CD4-positive, alpha-beta T cell treated with Interleukin-10 for 1 hour (primary cell): ENCODE measurements around the gene TRPM2.

ENCODE experiments used
- DNase-seq: peaks from one replicate; pipeline ENCODE4 v3.0.0-alpha.2; 2020

TRPM2 gene

DNA sequence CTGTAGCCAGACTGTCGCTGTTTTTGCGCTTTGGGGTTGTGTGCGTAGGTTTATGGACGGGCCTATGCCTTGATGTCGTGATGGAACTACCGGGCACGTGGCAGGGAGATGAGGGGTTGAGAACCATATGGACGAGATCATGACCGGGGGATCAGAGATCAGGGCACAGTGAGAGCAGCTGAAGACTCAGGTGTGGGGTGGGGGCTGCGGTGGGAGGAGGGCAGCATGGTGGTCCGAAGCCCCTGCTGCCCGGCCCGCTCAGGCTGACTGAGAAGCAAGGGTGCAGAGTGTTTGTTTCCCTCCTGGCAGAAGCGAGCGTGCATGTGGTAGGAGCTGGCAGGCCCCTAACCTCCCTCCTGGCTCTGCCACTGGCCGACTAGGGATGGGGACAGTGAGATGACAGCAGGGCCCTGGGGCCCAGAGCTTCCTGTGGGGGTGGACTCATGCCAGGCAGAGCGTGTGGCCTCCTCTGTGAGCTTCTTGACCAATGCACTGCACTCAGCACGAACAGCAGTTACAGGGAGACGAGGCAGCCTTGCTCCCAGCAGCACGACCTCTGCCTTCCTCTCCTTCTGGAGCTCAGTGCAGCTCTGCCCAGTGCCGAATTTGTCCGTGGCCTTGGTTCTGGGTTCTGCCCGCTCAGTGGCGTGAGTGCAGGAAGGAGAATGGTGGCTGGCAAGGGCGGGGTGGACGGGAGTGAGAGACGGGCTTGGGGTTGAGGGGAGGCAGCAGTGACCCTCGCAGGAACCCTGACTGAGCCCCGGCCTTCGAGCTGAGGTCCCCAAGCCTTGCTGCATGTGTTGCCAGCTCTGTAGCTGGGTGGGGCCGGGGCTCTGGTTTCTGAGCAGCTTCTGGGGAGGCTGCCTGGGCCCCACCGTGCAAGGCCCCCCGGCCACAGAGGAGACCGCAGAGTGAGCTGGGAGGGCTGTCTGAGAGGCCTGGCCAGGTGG, 79.7 kb downstream of the TRPM2 start:
- DNase-seq: no peak

DNA sequence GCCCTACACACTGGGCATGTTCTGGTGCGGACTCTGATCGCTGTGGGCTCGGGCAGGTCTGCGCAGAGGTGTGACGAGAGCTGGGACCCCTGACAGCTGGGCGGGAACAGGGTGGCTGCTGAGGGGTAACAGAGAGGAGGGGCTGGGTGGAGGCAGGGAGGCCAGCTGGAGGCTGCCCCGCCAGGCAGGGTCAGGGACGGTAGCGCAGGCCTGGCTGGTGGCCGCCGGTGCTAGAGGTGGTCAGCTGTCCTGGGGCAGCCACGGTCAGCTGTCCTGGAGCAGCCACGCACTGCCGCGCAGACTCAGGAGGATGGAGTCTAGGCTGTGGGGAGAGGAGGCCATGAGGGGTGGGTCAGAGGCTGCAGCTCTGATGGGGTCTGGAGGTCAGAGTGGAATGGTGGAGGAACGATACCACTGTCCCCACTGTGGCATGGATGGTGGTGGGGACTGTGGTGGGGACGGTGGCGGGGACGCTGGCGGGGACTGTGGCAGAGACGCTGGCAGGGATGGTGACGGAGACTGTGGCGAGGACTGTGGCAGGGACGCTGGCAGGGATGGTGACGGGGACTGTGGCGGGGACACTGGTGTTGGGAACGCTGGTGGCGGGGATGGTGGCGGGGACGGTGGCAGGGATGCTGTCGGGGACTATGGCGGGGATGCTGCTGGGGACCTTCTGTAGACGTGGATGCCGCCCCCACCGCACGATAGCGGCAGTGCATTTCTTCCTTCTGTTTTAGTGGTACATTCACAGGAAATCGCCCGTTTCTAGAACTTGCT, 80.6 kb downstream of the TRPM2 start:
- DNase-seq: no peak

DNA sequence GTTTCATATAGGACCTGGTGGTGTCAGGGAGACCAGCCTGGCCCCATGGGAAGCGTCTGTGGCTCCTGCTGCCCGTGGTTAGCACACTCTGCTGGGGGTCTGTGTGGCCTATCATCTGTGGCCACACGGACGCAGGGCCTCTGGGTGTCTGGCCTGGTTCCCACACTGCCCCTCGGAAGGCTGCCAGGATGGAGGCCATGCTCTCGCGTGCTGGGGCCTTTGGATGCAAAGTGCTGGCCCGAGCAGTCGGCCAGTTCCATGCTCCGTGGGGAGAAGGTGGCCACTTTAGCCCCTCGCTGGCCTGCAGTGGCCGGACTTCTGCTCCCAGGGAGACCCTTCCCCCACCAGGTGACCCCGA, 81.1 kb downstream of the TRPM2 start:
- no peak for DNase-seq

DNA sequence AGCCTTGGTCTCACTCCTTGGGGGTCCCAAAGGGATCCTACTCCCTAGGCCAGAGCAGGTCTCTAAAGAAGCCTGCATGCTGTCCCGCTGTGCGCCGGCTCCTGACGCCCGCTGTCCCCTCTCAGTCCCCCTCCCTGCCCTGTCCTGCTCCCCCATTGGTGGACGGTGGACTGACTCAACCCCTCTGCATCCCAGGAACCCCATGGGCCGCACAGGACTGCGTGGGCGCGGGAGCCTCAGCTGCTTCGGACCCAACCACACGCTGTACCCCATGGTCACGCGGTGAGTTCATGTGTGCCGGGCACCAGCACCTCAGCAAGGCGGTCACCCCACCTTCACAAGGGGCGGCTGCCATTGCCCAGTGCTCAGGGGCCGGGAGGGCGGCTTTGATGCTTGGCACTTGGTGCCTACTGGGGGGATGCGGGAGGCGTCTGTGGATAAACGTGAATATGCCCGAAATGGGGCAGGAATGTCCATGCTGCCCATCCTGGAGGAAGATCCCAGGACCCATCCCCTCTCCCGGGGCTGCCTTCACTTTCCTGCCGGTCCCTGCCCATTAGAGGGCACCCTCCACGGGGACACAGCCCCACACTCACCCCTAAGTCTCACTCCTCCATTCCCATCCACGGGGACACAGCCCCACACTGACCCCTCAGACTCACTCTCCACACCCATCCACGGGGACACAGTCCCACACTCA, 81.7 kb downstream of the TRPM2 start:
- DNase-seq: no peak

DNA sequence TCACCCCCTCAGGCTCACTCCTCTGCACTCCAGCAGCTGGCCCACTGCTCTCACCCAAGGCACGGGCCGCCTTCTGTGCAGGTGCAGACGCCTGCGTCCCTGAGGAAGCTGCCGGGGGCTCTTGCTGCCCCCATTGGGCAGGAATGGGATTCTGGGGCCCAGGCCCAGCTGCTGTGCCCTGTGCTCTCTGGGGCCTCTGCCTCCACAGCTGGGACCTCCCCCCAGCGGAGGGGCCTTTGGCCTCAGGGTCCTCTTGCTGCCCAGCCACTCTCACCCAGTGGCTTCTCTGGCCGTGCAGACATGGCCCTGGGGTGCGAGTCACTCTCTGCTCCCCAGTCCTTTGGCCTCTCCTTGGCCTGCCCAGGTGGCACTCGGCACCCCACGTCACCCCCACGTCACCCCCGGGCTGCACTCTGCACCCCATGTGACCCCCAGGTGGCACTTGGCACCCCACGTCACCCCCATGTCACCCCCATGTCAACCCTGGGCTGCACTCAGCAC, 82.7 kb downstream of the TRPM2 start:
- DNase-seq: no peak

DNA sequence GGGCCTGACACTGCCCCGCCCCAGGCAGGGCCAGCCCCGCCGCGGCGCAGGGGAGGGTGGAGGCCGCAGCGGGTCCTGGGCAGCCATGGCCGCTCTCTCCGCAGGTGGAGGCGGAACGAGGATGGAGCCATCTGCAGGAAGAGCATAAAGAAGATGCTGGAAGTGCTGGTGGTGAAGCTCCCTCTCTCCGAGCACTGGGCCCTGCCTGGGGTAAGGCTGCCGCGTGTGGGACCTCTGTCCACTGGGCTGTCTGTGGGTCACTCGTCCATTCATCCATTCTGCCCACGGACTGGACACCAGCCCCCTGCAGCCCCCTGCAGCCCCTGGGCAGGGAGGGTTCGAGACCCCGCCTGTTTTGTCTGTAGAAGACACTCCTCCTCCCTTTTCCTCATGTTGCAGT, 83.5 kb downstream of the TRPM2 start:
- no peak for DNase-seq

DNA sequence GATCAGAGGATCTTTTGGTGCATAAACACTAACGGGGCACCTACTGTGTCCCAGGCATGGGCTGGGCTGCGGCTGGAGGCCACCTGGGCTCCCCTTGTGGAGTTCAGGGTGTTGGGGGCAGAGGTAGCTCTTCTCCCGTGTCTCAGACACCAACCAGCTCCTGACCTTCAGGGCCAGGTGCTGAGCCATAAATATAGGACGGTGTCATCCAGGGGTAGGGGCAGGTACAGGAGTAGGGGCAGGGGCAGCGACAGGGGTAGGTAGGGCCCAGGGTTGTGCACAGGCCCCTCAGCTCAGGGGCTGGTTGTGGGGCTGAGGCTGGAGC, 83.9 kb downstream of the TRPM2 start:
- DNase-seq: no peak

DNA sequence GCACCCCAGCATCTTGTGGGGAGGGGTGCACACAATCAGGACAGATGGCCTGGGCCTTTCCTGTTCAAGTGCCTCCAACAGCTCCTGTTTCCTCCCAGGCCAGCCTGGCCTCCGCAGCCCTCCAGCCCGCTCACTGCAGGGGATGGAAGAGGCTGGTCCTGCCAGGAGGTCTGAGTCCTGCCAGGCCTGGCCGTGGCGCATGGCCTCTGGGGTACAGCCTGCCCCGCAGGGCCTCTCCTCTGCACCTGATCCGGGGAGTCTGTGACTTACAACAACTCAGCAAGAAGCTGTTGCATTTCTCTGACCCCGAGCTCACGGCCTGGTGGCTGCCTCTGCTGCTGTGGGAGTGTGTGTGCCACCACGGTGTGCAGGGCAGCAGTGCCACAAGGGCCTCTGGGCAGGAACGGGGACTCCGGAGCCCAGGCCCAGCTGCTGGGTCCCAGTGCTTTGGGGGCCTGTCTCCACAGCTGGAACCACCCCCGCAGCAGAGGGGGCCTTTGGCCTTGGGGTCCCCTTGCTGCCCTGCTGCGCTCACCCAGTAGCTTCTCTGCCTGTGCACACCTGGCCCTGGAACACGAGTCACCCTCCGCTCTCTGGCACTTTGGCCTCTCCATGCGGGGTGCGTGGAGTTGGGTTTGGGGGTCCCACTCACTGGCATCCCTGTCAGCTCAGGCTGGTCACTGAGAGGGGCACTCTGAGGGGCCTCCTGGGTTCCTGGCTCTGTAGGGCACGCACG, 84.4 kb downstream of the TRPM2 start:
- DNase-seq: no peak

DNA sequence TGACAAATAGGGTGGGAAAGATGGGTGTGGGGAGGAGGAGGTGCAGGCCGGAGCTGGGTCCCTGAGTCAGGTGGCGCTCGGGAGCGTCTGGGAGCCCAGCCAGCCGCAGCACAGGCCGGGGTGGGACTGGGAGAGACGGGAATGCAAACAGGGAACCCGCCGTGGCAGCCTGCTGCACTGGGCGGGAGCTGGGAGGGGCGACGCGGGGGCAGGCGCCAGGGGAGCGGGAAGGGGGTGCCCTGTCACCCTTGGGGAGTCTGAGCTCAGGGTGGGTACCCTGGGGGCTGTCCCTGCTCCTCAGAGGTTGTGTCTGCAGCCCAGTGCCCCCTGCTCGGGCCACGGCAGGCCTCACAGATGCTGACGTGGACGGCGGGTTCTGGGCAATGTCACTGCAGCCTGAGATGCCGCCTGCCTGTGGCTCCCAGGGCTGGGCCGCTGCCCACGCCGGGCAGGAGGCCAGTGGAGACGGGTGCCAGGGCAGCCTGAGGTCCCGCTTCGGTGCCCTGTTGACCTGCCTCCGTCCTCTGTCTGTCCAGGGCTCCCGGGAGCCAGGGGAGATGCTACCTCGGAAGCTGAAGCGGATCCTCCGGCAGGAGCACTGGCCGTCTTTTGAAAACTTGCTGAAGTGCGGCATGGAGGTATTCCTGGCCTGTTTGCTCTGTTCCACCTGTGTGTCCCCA, 85.2 kb downstream of the TRPM2 start:
- no peak for DNase-seq

DNA sequence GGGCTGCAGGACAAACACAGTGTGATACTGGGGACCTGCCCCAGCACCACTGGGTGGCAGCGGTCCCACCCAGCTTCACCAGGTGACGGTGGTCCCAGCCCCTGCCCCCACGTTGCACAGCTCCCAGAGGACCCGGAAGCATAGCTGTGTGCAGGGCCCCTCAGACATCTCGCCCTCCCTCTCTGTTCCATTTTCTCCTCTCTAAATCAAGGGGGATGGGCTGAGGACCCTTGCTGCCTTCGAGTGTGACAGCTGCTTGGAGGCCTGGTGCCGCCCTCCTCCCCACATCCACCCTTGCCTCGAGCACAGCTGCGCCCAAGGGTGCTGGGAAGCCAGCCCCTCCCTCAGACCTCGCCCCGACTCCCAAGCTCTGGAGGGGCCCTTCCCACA, 85.8 kb downstream of the TRPM2 start:
- no peak for DNase-seq

DNA sequence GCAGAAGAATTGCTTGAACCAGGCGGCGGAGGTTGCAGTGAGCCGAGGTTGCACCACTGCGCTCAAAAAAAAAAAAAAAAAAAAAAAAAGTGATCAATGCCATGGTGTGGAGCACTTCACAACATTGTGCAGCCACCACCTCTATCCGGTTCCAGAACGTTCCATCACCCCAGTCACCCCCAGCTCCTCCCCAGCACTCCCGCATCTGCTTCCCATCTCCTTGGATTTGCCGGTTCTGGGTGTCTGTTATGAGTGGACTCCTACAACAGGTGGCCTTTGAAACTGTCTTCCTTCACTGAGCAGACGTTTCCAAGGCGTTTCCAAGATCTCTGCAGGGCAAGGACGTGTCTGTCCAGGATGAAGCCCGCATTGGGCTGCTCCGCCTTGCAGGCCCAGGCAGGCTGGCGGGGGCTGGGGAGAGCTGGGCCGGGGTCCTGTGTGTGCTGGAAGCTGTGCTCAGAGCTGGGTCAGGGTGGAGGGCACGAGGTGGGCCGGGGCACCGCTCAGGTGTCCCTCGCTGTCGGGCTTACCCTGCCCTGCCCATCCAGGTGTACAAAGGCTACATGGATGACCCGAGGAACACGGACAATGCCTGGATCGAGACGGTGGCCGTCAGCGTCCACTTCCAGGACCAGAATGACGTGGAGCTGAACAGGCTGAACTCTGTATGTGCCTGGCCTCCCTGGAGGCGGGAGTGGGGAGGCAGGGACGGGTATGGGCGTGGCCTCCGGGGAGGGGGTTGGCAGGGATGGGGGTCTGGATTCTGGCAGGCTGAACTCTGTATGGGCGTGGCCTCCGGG, 87.0 kb downstream of the TRPM2 start:
- DNase-seq: no peak

DNA sequence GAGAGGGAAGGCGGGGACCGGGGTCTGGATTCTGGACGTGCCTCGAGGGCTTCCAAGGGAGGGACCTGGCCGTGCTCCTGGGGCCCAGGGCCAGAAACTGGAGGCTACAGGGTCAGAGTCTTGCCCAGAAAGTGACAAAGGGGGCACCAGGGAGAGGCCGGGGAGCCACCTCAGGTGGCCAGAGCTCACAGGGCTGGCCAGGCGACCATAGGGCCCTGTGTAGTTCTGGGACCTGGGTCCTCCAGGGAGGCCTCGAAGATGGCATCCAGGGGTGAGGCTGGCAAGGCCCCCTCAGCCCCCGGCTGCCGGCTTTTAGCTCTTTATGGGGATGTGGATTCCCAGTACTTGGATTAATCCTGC, 87.6 kb downstream of the TRPM2 start:
- DNase-seq: no peak

DNA sequence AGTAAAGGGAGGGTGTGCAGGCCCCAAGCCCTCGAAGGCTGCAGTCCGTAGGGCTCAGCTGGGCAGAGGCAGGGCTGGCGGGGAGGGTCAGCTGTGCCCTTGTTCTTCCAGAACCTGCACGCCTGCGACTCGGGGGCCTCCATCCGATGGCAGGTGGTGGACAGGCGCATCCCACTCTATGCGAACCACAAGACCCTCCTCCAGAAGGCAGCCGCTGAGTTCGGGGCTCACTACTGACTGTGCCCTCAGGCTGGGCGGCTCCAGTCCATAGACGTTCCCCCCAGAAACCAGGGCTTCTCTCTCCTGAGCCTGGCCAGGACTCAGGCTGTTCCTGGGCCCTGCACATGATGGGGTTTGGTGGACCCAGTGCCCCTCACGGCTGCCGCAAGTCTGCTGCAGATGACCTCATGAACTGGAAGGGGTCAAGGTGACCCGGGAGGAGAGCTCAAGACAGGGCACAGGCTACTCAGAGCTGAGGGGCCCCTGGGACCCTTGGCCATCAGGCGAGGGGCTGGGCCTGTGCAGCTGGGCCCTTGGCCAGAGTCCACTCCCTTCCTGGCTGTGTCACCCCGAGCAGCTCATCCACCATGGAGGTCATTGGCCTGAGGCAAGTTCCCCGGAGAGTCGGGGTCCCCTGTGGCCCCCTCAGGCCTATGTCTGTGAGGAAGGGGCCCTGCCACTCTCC, 88.3 kb downstream of the TRPM2 start:
- no peak for DNase-seq

DNA sequence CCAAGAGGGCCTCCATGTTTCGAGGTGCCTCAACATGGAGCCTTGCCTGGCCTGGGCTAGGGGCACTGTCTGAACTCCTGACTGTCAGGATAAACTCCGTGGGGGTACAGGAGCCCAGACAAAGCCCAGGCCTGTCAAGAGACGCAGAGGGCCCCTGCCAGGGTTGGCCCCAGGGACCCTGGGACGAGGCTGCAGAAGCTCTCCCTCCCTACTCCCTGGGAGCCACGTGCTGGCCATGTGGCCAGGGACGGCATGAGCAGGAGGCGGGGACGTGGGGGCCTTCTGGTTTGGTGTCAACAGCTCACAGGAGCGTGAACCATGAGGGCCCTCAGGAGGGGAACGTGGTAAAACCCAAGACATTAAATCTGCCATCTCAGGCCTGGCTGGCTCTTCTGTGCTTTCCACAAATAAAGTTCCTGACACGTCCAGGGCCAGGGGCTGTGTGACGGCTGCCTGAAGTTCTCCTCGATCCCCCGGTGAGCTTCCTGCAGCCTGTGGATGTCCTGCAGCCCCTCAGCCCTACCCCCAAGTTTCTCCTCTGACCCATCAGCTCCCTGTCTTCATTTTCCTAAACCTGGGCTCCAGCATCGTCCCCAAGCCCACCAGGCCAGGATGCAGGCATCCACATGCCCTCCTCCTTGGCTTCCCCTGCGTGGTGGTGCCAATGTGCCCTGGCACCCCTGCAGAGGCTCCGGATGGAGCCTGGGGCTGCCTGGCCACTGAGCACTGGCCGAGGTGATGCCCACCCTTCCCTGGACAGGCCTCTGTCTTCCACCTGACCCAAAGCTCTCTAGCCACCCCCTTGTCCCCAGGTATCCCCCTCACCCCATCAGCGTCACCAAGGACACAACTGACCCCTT, 89.1 kb downstream of the TRPM2 start:
- no peak for DNase-seq

DNA sequence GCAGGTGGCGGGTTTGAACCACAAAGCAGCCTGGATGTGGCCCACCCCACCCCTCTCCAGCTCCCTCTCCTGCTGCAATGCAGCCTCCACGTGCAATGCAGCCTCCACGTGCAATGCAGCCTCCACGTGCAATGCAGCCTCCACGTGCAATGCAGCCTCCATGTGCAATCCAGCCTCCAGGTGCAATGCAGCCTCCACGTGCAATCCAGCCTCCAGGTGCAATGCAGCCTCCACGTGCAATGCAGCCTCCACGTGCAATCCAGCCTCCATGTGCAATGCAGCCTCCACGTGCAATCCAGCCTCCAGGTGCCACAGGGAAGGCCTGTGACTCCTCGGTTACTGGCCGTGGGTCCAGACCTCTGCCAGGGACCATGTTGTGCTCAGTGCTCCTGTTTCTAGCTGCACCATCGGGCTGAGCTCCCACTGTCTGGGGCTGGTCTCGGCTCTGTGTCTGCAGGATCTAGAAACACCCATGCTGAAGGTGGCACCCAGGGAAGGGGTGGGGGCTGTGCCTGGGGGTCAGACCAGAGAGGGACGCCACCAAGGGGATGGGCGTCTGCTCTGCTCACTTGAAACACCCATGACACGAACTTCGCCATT, 90.0 kb downstream of the TRPM2 start:
- DNase-seq: no peak

DNA sequence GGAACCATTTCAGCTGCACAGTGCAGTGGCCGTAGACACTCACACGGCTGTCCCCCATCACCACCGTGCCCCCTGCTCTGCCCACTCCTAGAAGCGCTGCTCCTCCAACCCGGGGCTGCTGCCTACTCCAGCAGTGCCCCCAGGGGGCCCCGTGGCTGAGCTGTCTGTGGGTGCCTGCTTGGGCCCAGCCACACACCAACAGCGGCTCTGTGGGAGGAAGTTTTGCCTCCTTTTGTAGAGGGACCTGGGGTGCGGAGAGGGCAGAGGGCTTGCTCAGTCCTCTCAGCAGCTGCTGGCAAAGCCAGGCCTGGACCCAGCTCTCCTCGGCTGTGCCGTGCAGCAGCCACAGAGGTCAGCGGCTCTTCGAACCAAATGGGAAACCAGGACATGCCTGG, 90.5 kb downstream of the TRPM2 start:
- DNase-seq: no peak

DNA sequence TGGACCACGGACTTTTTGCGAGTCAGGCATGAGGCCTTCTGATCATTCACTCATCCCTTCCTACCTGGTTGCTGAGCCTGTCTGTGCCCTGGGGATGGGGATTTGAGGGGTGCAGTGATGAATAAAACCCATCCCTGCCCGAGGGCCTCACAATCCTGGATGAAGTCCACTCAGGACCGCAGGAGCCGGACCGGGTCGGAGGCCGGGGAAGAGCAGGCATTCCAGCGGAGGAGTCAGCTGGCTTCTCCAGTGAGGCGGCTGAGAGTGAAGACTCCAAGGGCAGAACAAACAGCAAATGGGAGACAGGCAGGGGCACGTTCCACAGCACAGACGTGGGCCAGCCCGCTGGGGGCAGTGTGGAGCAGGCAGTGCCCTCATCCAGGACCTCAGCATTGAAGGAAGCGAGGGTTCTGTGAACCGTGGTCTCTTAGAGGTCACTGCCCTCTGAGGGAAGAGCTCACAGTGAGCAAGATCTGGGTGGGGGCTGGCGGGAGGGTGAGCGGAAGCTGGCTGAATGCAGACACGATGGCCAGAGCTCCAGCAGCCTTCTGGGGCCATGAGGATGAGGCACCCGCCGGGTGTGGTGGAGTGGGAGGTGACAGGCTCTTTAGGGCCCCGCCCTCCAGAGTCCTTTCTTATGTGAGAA, 91.0 kb downstream of the TRPM2 start:
- DNase-seq: no peak

DNA sequence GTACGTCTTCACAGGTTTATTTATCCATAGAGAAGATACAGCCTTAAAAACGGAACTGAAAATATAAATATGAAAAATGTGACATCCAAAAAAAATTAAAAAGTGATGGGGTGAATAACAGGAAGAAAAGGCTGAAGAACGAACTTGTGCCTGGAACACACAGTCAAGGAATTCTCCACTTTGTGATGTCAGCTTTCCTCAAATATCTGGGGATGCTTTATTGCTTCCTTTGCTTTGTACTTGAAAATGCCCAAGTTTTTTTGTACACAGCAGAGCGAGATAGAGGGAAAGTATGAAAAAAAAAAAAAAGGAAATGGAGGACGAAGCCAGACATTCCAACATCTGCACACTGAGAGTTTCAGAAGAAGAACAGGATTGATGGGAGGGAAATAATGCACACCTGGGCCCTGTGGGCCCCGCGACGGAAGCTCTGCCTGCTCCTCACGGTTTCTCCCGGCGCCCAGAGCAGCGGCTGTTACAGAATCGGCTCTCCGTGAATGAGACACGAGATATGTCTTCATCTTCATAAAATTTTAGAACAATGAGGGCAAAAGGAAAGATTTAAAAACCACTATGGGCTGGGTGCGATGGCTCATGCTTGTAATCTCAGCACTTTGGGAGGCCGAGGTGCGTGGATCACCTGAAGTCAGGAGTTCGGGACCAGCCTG, 91.9 kb downstream of the TRPM2 start:
- DNase-seq: no peak
